Measurements from ENCODE around the gene MBOAT2.

Gene MBOAT2

DNA sequence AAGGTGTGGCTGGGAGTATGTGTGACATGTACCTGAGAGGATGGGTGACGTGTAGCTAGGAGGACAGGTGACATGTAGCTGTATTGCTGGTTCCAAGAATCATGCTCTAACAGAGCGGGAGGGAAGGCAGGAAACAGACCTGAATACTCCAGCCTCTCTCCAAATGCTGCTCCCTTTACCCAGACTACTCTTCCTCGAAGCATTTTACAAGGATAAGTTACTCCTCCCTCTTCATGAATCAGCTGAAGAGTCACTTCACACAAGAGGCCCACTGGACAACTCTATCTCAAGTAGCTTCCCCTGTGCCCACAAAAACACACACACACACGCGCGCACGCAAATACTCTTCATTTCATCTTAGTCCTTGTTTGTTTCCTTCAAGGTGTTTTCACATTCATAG lies 113.5 kb downstream of the MBOAT2 start:
- Histone ChIP-seq H3K9me3 (ENCODE audit: insufficient read depth, low read length, severe bottlenecking) (no peaks in the 10 kb centered on the region), H3K4me2 (ENCODE audit: insufficient read depth, low read length) (no peak overlapping the region), H3K27me3 (ENCODE audit: insufficient read depth, low read length, poor library complexity) (no peaks in the 10 kb centered on the region), H3K79me2 (ENCODE audit: insufficient read depth, low read length) (no peaks in the 10 kb centered on the region), H3K4me1 (ENCODE audit: insufficient read depth, low read length) (peaks cover 12% of the 10 kb centered on the region), H3K4me3 (ENCODE audit: low read depth in 1 of 2, low read length in 2 of 2) (no peak overlapping the region), H4K20me1 (ENCODE audit: insufficient read depth, low read length) (no peaks in the 10 kb centered on the region), H3K36me3 (ENCODE audit: insufficient read depth, low read length) (peaks cover 15% of the 10 kb centered on the region), H2AFZ (ENCODE audit: low read depth, low read length) (no peak overlapping the region), H3K9ac (ENCODE audit: low read depth, low read length) (no peak overlapping the region), H3K27ac (ENCODE audit: low read length) (no peak overlapping the region)
- DNase-seq (no peak), ATAC-seq (ENCODE audit: insufficient read depth, low read depth) (no peak)
- no peak for TF ChIP-seq CTCF (IDR thresholded peaks at IDR 0.05; ENCODE audit: borderline replicate concordance, extremely low read depth, low read length, poor library complexity, severe bottlenecking)
- TF ChIP-seq EZH2 (IDR thresholded peaks at IDR 0.05; ENCODE audit: borderline replicate concordance, low read depth, low read length, severe bottlenecking): no peak

DNA sequence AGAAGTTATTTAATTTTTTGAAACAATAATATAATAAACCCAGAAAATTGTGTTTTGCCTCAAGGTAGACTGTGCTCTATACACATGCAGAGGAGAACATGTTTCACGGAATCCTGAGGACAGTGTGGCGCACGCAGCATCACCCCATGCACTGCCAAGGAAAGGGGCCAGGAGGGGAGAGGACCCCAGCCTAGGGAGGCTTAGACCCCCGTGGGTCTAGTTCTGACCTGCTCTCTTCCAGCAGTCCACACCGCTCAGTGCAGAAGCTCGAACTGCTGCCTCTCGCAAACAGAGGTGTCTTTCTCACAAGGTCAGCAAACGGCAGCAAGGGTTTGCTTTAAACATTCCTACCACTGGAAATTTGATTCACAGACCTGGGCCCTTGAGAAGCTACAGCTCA lies 114.5 kb downstream of the MBOAT2 start:
- TF ChIP-seq CTCF (IDR thresholded peaks at IDR 0.05; ENCODE audit: borderline replicate concordance, extremely low read depth, low read length, poor library complexity, severe bottlenecking): no peak
- TF ChIP-seq EZH2 (IDR thresholded peaks at IDR 0.05; ENCODE audit: borderline replicate concordance, low read depth, low read length, severe bottlenecking): no peak
- Histone ChIP-seq H3K9me3 (ENCODE audit: insufficient read depth, low read length, severe bottlenecking) (no peaks in the 10 kb centered on the region), H3K36me3 (ENCODE audit: insufficient read depth, low read length) (peaks cover 13% of the 10 kb centered on the region), H3K79me2 (ENCODE audit: insufficient read depth, low read length) (no peaks in the 10 kb centered on the region), H3K9ac (ENCODE audit: low read depth, low read length) (no peak overlapping the region), H3K4me3 (ENCODE audit: low read depth in 1 of 2, low read length in 2 of 2) (no peak overlapping the region), H3K4me2 (ENCODE audit: insufficient read depth, low read length) (no peak overlapping the region), H3K27me3 (ENCODE audit: insufficient read depth, low read length, poor library complexity) (no peaks in the 10 kb centered on the region), H3K27ac (ENCODE audit: low read length) (no peak overlapping the region), H4K20me1 (ENCODE audit: insufficient read depth, low read length) (no peaks in the 10 kb centered on the region), H2AFZ (ENCODE audit: low read depth, low read length) (no peak overlapping the region), H3K4me1 (ENCODE audit: insufficient read depth, low read length) (peaks cover 12% of the 10 kb centered on the region)
- no peak for DNase-seq
- no peak for ATAC-seq (ENCODE audit: insufficient read depth, low read depth)

DNA sequence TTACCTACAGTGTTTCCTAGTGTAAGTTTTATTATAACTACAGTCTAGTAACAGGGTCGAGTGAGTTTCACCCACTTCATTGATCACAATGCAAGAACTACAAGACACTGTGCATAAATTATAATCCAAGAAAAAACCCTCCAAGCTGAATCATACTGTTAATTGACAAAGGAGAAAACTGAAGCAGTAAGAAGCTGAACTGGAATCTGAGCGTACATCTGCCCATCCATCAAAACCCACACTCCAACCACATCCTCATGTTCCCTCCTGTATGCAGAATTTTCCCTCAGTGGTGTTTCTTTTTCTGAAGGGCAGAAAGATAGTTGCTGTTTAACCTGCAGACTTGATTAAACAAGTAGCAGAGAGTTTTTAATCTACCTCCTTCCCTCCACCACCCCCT lies 116.6 kb downstream of the MBOAT2 start:
- Histone ChIP-seq H3K9ac (ENCODE audit: low read depth, low read length) (no peak overlapping the region), H3K36me3 (ENCODE audit: insufficient read depth, low read length) (peaks cover 20% of the 10 kb centered on the region), H2AFZ (ENCODE audit: low read depth, low read length) (no peak overlapping the region), H3K27ac (ENCODE audit: low read length) (peak overlapping the region; percentile 14; the same call in 1 of the 2 replicates), H3K9me3 (ENCODE audit: insufficient read depth, low read length, severe bottlenecking) (no peaks in the 10 kb centered on the region), H3K79me2 (ENCODE audit: insufficient read depth, low read length) (no peaks in the 10 kb centered on the region), H3K4me3 (ENCODE audit: low read depth in 1 of 2, low read length in 2 of 2) (no peak overlapping the region), H4K20me1 (ENCODE audit: insufficient read depth, low read length) (no peaks in the 10 kb centered on the region), H3K4me1 (ENCODE audit: insufficient read depth, low read length) (peaks cover 12% of the 10 kb centered on the region), H3K4me2 (ENCODE audit: insufficient read depth, low read length) (no peak overlapping the region), H3K27me3 (ENCODE audit: insufficient read depth, low read length, poor library complexity) (no peaks in the 10 kb centered on the region)
- TF ChIP-seq CTCF (IDR thresholded peaks at IDR 0.05; ENCODE audit: borderline replicate concordance, extremely low read depth, low read length, poor library complexity, severe bottlenecking): no peak
- no peak for TF ChIP-seq EZH2 (IDR thresholded peaks at IDR 0.05; ENCODE audit: borderline replicate concordance, low read depth, low read length, severe bottlenecking)
- peak; percentile 23 for DNase-seq
- ATAC-seq (ENCODE audit: insufficient read depth, low read depth): peak; percentile 81

DNA sequence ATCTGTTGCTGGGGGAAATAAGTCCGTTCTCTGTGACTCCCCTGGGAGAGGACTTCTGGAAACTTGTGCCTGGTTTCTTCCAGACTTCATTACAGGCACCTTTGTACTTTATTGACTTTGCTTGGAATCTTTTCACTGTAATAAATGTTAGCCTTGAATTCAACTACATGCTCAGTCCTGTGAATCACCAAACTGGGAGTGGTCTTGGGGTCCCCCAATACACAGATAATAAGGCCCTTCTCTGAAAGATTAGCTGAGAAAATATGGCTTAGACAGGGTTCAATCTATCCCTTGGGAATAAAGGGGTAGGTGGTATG lies 117.3 kb downstream of the MBOAT2 start:
- H3K4me2 ChIP-seq (ENCODE audit: insufficient read depth, low read length): no peak overlapping the region
- no peak overlapping the region for H3K27ac ChIP-seq (ENCODE audit: low read length)

More for the DNA sequence above, 117.3 kb downstream of the MBOAT2 start:
- DNase-seq: no peak
- Histone ChIP-seq H2AFZ (ENCODE audit: low read depth, low read length) (no peak overlapping the region), H3K4me1 (ENCODE audit: insufficient read depth, low read length) (peaks cover 12% of the 10 kb centered on the region), H3K36me3 (ENCODE audit: insufficient read depth, low read length) (peaks cover 27% of the 10 kb centered on the region), H3K27me3 (ENCODE audit: insufficient read depth, low read length, poor library complexity) (no peaks in the 10 kb centered on the region), H4K20me1 (ENCODE audit: insufficient read depth, low read length) (no peaks in the 10 kb centered on the region), H3K9me3 (ENCODE audit: insufficient read depth, low read length, severe bottlenecking) (no peaks in the 10 kb centered on the region), H3K9ac (ENCODE audit: low read depth, low read length) (no peak overlapping the region), H3K4me3 (ENCODE audit: low read depth in 1 of 2, low read length in 2 of 2) (no peak overlapping the region), H3K79me2 (ENCODE audit: insufficient read depth, low read length) (no peaks in the 10 kb centered on the region)
- no peak for ATAC-seq (ENCODE audit: insufficient read depth, low read depth)
- TF ChIP-seq EZH2 (IDR thresholded peaks at IDR 0.05; ENCODE audit: borderline replicate concordance, low read depth, low read length, severe bottlenecking) (no peak), CTCF (IDR thresholded peaks at IDR 0.05; ENCODE audit: borderline replicate concordance, extremely low read depth, low read length, poor library complexity, severe bottlenecking) (no peak)
